K562 (cell line): ENCODE measurements around the gene LRMDA. TPM values are rescaled to one million over a fixed set of nuclear protein-coding genes. Genes with fewer than 3 reads are reported as not detected.

ENCODE experiments used
- ATAC-seq: fragments of 200-7000 bp; cut with Tn5 transposase; 3 replicates; pipeline ENCODE4 v1.9.1; 2020; ENCODE audit warnings: moderate library complexity
- BruUV-seq: library from RNA; stranded (reverse); fragments of 400-500 nt; replicated peaks from 2 replicates; lab custom pipeline; 2021; lab: Mats Ljungman, UMichigan
- CTCF ChIA-PET: fragments of 300-600 bp; formaldehyde crosslinking; extraction: SDS; loops from one replicate; lab custom pipeline; 2021; ENCODE audit warnings: low intra/inter-chr PET ratio; lab: Yijun Ruan, JAX
- POLR2A ChIA-PET: fragments of 300-600, 350-650 bp; sonication (Branson Sonifier 250); formaldehyde crosslinking; extraction: SDS; loops from one replicate; lab custom pipeline; 2021; ENCODE audit warnings: antibody characterized with exemption, inconsistent platforms; lab: Yijun Ruan, JAX
- DNase-seq, 4 experiments: peaks; one replicate each; pipeline versions ENCODE4 v3.0.0 to v3.0.0-alpha.2; 2011 to 2018; ENCODE audit warnings: low spot score in 3 of 4, mixed read lengths in 3 of 4; ENCODE audit errors: extremely low read depth in 1 of 4
- FAIRE-seq: peaks from 2 replicates; lab custom pipeline; 2011; peaks lifted over from hg19 to GRCh38; lab: Jason Lieb, UNC
- H2AFZ ChIP-seq: 2 replicates; pipeline ENCODE4 v1.6.0; 2011; ENCODE audit warnings: low read depth, low read length, control low read depth, inconsistent platforms
- H3K27ac ChIP-seq: fragments of 200-600 bp; 3 replicates; pipeline ENCODE4 v1.8.0; 2011; ENCODE audit warnings: low read depth, mild to moderate bottlenecking, control low read depth, inconsistent platforms, low read length, moderate library complexity, mixed read lengths; ENCODE audit errors: extremely low read depth
- H3K27me3 ChIP-seq, 2 experiments: fragments of 300-600 bp in 1 of 2; 2 replicates in 1 of 2; 3 replicates in 1 of 2; pipeline versions ENCODE4 v1.6.0 to v1.8.0; 2011; ENCODE audit warnings: inconsistent platforms in 2 of 2, low read length in 2 of 2, mild to moderate bottlenecking in 1 of 2, mixed read lengths in 1 of 2, moderate library complexity in 1 of 2; ENCODE audit not compliant: control insufficient read depth in 2 of 2, insufficient read depth in 2 of 2
- H3K36me3 ChIP-seq: fragments of 300-600 bp; 3 replicates; pipeline ENCODE4 v1.8.0; 2011; ENCODE audit warnings: mild to moderate bottlenecking, low read length, inconsistent platforms; ENCODE audit not compliant: control insufficient read depth, insufficient read depth
- H3K4me1 ChIP-seq, 2 experiments: fragments of 200-600 bp in 1 of 2; replicated peaks in 1 of 2; 2 replicates in 1 of 2; 3 replicates in 1 of 2; pipeline versions ENCODE4 v1.5.1 to v1.8.0; 2011; ENCODE audit warnings: inconsistent platforms in 2 of 2, low read length in 2 of 2, mild to moderate bottlenecking in 1 of 2, mixed read lengths in 1 of 2, moderate library complexity in 1 of 2; ENCODE audit not compliant: control insufficient read depth in 2 of 2, insufficient read depth in 2 of 2
- H3K4me2 ChIP-seq: 2 replicates; pipeline ENCODE4 v1.6.1; 2011; ENCODE audit warnings: low read length, control low read depth, inconsistent platforms, mixed read lengths; ENCODE audit not compliant: insufficient read depth
- H3K4me3 ChIP-seq: fragments of 200-600 bp; sonication (generic), shearing (Covaris generic); 2 replicates; pipeline ENCODE4 v1.5.1; 2016; ENCODE audit warnings: control low read depth, inconsistent platforms
- H3K79me2 ChIP-seq: fragments of 200-600 bp; 3 replicates; pipeline ENCODE4 v1.8.0; 2011; ENCODE audit warnings: low read length, inconsistent platforms; ENCODE audit not compliant: control insufficient read depth, insufficient read depth
- H3K9ac ChIP-seq, 2 experiments: 2 replicates each; pipeline versions ENCODE4 v1.6.0 to v1.6.1; 2011; ENCODE audit warnings: low read depth in 2 of 2, low read length in 2 of 2, control low read depth in 1 of 2, inconsistent platforms in 1 of 2, mild to moderate bottlenecking in 1 of 2, mixed read lengths in 1 of 2; ENCODE audit not compliant: insufficient read depth in 1 of 2
- H3K9me1 ChIP-seq: one replicate; pipeline ENCODE4 v1.6.0; 2011; ENCODE audit warnings: inconsistent platforms, mild to moderate bottlenecking, low read length, moderate library complexity; ENCODE audit not compliant: control insufficient read depth, insufficient read depth
- H3K9me3 ChIP-seq: replicated peaks from 2 replicates; pipeline ENCODE4 v1.5.1; 2011; ENCODE audit warnings: low read depth, low read length, inconsistent platforms; ENCODE audit not compliant: control insufficient read depth, insufficient read depth
- H4K20me1 ChIP-seq: replicated peaks from 2 replicates; pipeline ENCODE4 v1.6.1; 2011; ENCODE audit warnings: low read length, inconsistent platforms, mixed read lengths; ENCODE audit not compliant: control insufficient read depth, insufficient read depth
- CREM ChIP-seq: IDR thresholded peaks from 2 replicates; pipeline ENCODE4 v1.6.1; 2014; ENCODE audit warnings: antibody characterized with exemption, low read depth
- KLF10 ChIP-seq: fragments of 250-450 bp; sonication (Bioruptor Pico); IDR thresholded peaks from 2 replicates; pipeline ENCODE4 v1.6.1; 2021; ENCODE audit warnings: matching md5 sums
- RNF219 ChIP-seq: fragments of 250-450 bp; sonication (Bioruptor Pico); IDR thresholded peaks from 2 replicates; pipeline ENCODE4 v1.5.0; 2022; ENCODE audit warnings: mild to moderate bottlenecking
- SIX5 ChIP-seq, 2 experiments: IDR thresholded peaks; 2 replicates each; pipeline ENCODE4 v1.6.1; 2011; ENCODE audit warnings: low read length in 2 of 2, borderline replicate concordance in 1 of 2, low read depth in 1 of 2, mild to moderate bottlenecking in 1 of 2, moderate library complexity in 1 of 2; ENCODE audit not compliant: insufficient read depth in 1 of 2
- TAF7 ChIP-seq: fragments of 450-650 bp; IDR thresholded peaks from 2 replicates; pipeline ENCODE4 v1.6.1; 2016; ENCODE audit warnings: missing genetic modification characterization, missing compliant biosample characterization
- TCF3 ChIP-seq: sonication (generic); formaldehyde crosslinking; IDR thresholded peaks from 2 replicates; pipeline ENCODE4 v1.4.0; 2020; ENCODE audit warnings: mild to moderate bottlenecking, missing genetic modification reagents
- ZBTB33 ChIP-seq: sonication (generic); formaldehyde crosslinking; IDR thresholded peaks from 2 replicates; pipeline ENCODE4 v1.8.1; 2023; ENCODE audit warnings: mild to moderate bottlenecking, missing genetic modification reagents
- ZNF324 ChIP-seq: fragments of 250-450 bp; sonication (Bioruptor Pico); IDR thresholded peaks from 2 replicates; pipeline ENCODE4 v1.4.0; 2020; ENCODE audit warnings: mild to moderate bottlenecking
- ZNF740 ChIP-seq, 3 experiments: fragments of 200-800 bp in 1 of 3; sonication (Bioruptor generic) in 1 of 3; sonication (generic) in 1 of 3; formaldehyde crosslinking in 1 of 3; IDR thresholded peaks; 2 replicates each; pipeline versions ENCODE4 v1.6.1 to v1.8.0; 2016 to 2022; ENCODE audit warnings: mild to moderate bottlenecking in 2 of 3, missing compliant biosample characterization in 2 of 3, missing genetic modification characterization in 2 of 3, missing genetic modification reagents in 1 of 3
- WGBS: fragments of 100-300 bp; shearing (Covaris generic); methylation state at CpG from one replicate; pipeline ENCODE4 v1.1.6; 2016; ENCODE audit warnings: low coverage, mixed read lengths; ENCODE audit not compliant: insufficient coverage; ENCODE audit errors: missing lambda C conversion rate; 5-methylcytosine and 5-hydroxymethylcytosine counted together
- in situ Hi-C: fragments of 300-500 bp; cut with MboI; formaldehyde crosslinking; loops from 4 replicates; pipeline ENCODE4 v1.15.0; 2018; ENCODE audit warnings: inconsistent platforms, mixed read lengths
- intact Hi-C: fragments of 100-400 bp; cut with micrococcal nuclease; formaldehyde crosslinking; loops from 2 replicates; pipeline ENCODE4 v1.14.2; 2022
- polyA plus RNA-seq, 8 experiments: library from polyadenylated mRNA; depleted of rRNA in 4 of 8; stranded (reverse) in 5 of 8; unstranded in 3 of 8; fragments of >200 nt; fragmentation: Nextera tagmentation in 2 of 8; fragmentation: Illumina TruSeq in 1 of 8; extraction: Ambion mirVana in 2 of 8; extraction: Trizol in 1 of 8; gene quantifications; 2 replicates each; pipeline versions ENCODE4 v1.2.1 to v1.2.3, GENCODE V29; 2011 to 2014; ENCODE audit warnings: inconsistent platforms in 1 of 8, missing spikeins in 1 of 8
- total RNA-seq, 7 experiments: library from RNA; depleted of rRNA in 6 of 7; stranded (reverse); fragments of >200 nt in 6 of 7; fragmentation: Illumina TruSeq in 2 of 7; extraction: Trizol in 2 of 7; gene quantifications; 2 replicates each; pipeline versions ENCODE4 v1.2.1 to v1.2.3, GENCODE V29; 2011 to 2021; ENCODE audit warnings: low replicate concordance in 1 of 7
- TF ChIP-seq, protein P1 (sequence below): fragments of 250-450 bp; sonication (Bioruptor Pico); IDR thresholded peaks from 2 replicates; pipeline ENCODE4 v1.4.0; 2020; ENCODE audit warnings: mild to moderate bottlenecking, moderate library complexity

The LRMDA gene
- total and polyA plus RNA-seq, 9 of the 15 experiments (the other 6 are each of a cell fraction or from before 2014, with no cell fraction given): 0.25 TPM; not detected in 8

DNA sequence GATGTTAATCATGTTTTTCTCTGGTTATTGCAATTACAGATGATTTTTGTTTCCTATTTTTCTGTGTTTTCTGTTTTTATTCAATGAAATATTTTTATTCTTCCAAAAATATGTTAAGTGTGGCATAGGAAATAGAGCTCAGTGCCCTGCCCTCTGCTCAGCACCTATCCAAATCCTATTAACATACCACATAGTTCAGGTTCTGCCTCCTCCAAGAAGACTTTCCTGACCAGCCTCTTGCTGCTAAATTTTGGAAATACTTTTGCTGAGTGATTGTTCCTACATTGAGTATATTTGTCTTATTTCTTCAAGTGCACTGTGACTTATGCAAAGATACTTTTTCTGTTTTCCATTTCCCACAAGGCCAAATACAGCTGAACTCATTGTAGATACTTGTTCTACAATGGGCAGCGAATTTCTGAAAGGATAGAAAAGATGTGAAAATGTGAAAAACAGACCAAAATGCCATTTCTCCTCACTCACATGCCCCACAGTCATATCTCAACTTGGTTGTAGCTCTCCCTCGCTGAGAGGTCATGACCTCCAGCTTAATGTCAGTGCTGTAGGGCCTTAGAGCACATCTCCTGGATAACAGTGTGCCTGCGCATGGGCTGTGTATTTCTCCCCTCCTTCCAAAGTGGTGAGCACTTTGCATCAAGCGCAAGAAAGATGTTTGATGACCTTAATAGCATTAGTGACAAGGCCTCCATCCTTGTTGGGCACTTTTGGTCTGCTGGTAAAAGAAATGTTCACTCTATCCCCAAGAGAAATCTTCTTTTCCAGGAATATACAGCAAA lies 677.3 kb downstream of the LRMDA start:
- no peak overlapping the region for H2AFZ ChIP-seq
- H3K4me3 ChIP-seq: no peak overlapping the region
- DNase-seq (peak in 1 of 4 experiments; percentile 5), ATAC-seq (no peak), FAIRE-seq (peak; percentile 40)
- no peak overlapping the region for H3K9ac ChIP-seq
- BruUV-seq: no TSS peak
- intact Hi-C loops: no loop called here
- POLR2A ChIA-PET: interaction anchor here (0.6 kb wide), 1 partner anchor 74 kb away, joined by 3 read pairs; no protein-coding TSS in a partner anchor
- no peak overlapping the region for H3K27ac ChIP-seq
- no peaks in the 10 kb centered on the region for H3K9me1 ChIP-seq
- CTCF ChIA-PET: no interaction called here
- in situ Hi-C loops: no loop called here
- 0% methylated on average over 4 of the region's 4 CpGs for WGBS
- H3K79me2 ChIP-seq: no peaks in the 10 kb centered on the region
- H4K20me1 ChIP-seq: no peaks in the 10 kb centered on the region
- H3K27me3 ChIP-seq: peaks cover 0 to 4% of the 10 kb centered on the region in 2 experiments; a peak in 1 of 5 replicates
- no peak overlapping the region for H3K4me2 ChIP-seq
- H3K4me1 ChIP-seq: peaks cover 0 to 6% of the 10 kb centered on the region in 2 experiments; a peak in 1 of 5 replicates
- no peaks in the 10 kb centered on the region for H3K9me3 ChIP-seq
- no peaks in the 10 kb centered on the region for H3K36me3 ChIP-seq
- TF ChIP-seq CREM (no peak), TCF3 (CRISPR knock-in tag) (no peak), RNF219 (CRISPR knock-in tag) (no peak), ZBTB33 (CRISPR knock-in tag) (no peak), ZNF740 (CRISPR knock-in tag; IDR thresholded peaks at IDR 0.05) (no peak), ZNF740 (tag; IDR thresholded peaks at IDR 0.05) (no peak), SIX5 (IDR thresholded peaks at IDR 0.05; ENCODE audit: borderline replicate concordance in 1 of 2, insufficient read depth in 1 of 2, low read depth in 1 of 2, low read length in 2 of 2) (no peak), TAF7 (tag) (no peak), KLF10 (CRISPR knock-in tag) (no peak), ZNF324 (no peak)
- TF ChIP-seq, protein P1, sequence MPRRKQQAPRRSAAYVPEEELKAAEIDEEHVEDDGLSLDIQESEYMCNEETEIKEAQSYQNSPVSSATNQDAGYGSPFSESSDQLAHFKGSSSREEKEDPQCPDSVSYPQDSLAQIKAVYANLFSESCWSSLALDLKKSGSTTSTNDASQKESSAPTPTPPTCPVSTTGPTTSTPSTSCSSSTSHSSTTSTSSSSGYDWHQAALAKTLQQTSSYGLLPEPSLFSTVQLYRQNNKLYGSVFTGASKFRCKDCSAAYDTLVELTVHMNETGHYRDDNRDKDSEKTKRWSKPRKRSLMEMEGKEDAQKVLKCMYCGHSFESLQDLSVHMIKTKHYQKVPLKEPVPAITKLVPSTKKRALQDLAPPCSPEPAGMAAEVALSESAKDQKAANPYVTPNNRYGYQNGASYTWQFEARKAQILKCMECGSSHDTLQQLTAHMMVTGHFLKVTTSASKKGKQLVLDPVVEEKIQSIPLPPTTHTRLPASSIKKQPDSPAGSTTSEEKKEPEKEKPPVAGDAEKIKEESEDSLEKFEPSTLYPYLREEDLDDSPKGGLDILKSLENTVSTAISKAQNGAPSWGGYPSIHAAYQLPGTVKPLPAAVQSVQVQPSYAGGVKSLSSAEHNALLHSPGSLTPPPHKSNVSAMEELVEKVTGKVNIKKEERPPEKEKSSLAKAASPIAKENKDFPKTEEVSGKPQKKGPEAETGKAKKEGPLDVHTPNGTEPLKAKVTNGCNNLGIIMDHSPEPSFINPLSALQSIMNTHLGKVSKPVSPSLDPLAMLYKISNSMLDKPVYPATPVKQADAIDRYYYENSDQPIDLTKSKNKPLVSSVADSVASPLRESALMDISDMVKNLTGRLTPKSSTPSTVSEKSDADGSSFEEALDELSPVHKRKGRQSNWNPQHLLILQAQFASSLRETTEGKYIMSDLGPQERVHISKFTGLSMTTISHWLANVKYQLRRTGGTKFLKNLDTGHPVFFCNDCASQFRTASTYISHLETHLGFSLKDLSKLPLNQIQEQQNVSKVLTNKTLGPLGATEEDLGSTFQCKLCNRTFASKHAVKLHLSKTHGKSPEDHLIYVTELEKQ (CRISPR knock-in tag): no peak
